Esophagus (tissue), 2 donors: Measurements from ENCODE around the gene SHC2. TPM values are rescaled to one million over a fixed set of nuclear protein-coding genes. Genes with fewer than 3 reads are reported as not detected.

ENCODE experiments used
- H3K27ac ChIP-seq, 2 donors: one replicate each; pipeline ENCODE4 v1.5.1; 2013; ENCODE audit warnings: low read depth in 2 of 2, mild to moderate bottlenecking in 2 of 2, inconsistent platforms in 1 of 2, low read length in 1 of 2, moderate library complexity in 1 of 2
- H3K27me3 ChIP-seq, 2 donors: one replicate each; pipeline ENCODE4 v1.6.1; 2013; ENCODE audit warnings: low read length in 2 of 2, control low read depth in 1 of 2, mild to moderate bottlenecking in 1 of 2; ENCODE audit not compliant: insufficient read depth in 2 of 2, control insufficient read depth in 1 of 2
- H3K36me3 ChIP-seq, 2 donors: one replicate each; pipeline ENCODE4 v1.6.1; 2013; ENCODE audit warnings: low read length in 1 of 2; ENCODE audit not compliant: control insufficient read depth in 2 of 2, insufficient read depth in 2 of 2
- H3K4me1 ChIP-seq, 2 donors: one replicate each; pipeline ENCODE4 v1.6.1; 2013; ENCODE audit warnings: low read length in 1 of 2; ENCODE audit not compliant: control insufficient read depth in 2 of 2, insufficient read depth in 2 of 2
- H3K4me3 ChIP-seq, 2 donors: one replicate each; pipeline ENCODE4 v1.5.1; 2013; ENCODE audit warnings: low read length in 2 of 2, mild to moderate bottlenecking in 2 of 2, low read depth in 1 of 2, moderate library complexity in 1 of 2
- H3K9me3 ChIP-seq, 2 donors: one replicate each; pipeline ENCODE4 v1.6.1; 2013; ENCODE audit warnings: mild to moderate bottlenecking in 2 of 2, low read depth in 1 of 2, low read length in 1 of 2, moderate library complexity in 1 of 2; ENCODE audit not compliant: control insufficient read depth in 2 of 2, insufficient read depth in 1 of 2
- WGBS, 2 donors: extraction: QIAGEN DNeasy Blood & Tissue Kit; methylation state at CpG; one replicate each; pipeline ENCODE4 v1.1.7; 2013; 5-methylcytosine and 5-hydroxymethylcytosine counted together
- polyA plus RNA-seq, 2 donors: library from polyadenylated mRNA; stranded (reverse); fragments of 200-250 nt; gene quantifications; one replicate each; pipeline ENCODE4 v1.2.3, GENCODE V29; 2013
- donor health status: healthy with polysubstance abuse.
- donor health status: Bipolar disorder and iron deficiency.

The SHC2 gene
- polyA plus RNA-seq, 2 donors, result 3.0 to 5.3 TPM

- Histone ChIP-seq H3K27me3 (peaks cover 0 to 7% of the 10 kb centered on the region in 2 donors), H3K9me3 (no peaks in the 10 kb centered on the region), H3K4me1 (no peaks in the 10 kb centered on the region), H3K4me3 (no peak overlapping the region), H3K27ac (no peak overlapping the region), H3K36me3 (no peaks in the 10 kb centered on the region)
- WGBS, 2 donors, result 63 to 69% methylated on average over 38 of the region's 38 CpGs
Observed at GRCh38 chr19:403221-404027, 57.4 kb downstream of the SHC2 start.

DNA sequence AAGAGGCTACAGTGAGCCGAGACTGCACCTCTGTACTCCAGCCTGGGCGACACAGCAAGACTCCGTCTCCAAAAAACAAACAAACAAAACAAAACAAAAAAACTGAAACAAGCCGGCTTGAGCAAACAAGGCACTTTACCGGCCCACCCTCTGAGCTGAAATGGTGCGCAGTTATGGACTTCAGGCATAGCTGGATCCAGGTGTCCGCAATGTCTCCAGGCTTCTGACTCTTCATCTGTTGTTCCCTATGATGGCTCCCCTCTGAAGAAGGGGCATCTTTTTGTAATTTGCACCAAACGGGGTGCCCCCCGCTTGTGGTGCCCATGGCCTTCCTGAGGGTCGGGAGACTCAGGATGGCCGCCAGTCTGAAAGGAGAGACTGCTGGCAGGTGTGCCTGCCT is 58.0 kb downstream of the SHC2 start:
- no peaks in the 10 kb centered on the region for H3K9me3 ChIP-seq
- no peaks in the 10 kb centered on the region for H3K36me3 ChIP-seq
- H3K27ac ChIP-seq, result no peak overlapping the region
- no peak overlapping the region for H3K4me3 ChIP-seq
- peaks cover 0 to 5% of the 10 kb centered on the region in 2 donors for H3K27me3 ChIP-seq
- WGBS, 2 donors, result 85 to 90% methylated on average over 11 of the region's 11 CpGs
- H3K4me1 ChIP-seq, result no peaks in the 10 kb centered on the region

- no peaks in the 10 kb centered on the region for H3K4me1 ChIP-seq
- no peaks in the 10 kb centered on the region for H3K9me3 ChIP-seq
- no peaks in the 10 kb centered on the region for H3K36me3 ChIP-seq
- no peak overlapping the region for H3K27ac ChIP-seq
- H3K27me3 ChIP-seq, result peaks cover 0 to 3% of the 10 kb centered on the region in 2 donors
- 21 to 26% methylated on average over 38 of the region's 38 CpGs for WGBS, 2 donors
- no peak overlapping the region for H3K4me3 ChIP-seq
Observed at GRCh38 chr19:401866-402511, 58.8 kb downstream of the SHC2 start.

DNA sequence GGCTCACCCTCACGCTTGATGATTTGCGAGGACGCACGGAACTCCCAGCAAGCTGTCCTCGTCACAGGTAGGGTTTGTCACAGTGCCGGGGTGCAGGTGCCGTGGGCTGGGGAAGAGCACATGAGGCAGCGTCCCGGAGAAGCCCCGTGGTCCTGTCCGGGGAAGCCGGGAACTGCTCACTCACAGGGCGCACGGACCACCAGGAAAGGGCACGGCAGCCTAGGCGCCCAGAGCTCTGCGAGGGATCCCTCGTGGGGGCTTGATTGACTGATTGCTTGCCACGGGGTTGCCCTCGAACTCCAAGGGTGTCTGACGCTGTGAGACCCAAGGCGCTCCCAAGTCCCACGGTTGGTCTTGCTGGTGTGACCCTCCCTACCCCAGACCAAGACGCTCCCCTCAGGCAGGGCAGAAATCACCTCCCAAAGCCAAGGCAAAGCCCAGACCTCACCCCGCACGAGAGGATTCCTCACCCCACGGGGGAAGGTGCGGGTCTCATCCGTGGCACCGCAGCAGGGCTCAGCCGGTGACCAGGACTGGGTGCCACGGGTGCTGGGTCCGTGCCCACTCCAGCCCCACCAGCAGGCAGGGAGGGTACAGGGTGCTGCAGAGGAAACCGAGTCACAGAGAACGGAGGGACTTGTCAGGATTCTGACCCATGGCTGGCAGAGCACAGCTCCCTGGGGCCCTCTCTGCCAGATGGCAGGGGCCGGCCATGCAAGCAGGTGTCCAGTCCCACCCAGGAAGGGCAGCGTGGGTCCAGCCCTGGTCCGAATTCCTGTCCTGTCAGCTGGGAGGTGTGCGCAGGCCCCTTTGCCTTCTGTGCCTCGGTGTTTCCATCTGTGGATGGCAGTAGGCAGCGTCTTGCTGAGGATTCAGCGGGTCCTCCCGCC is 59.6 kb downstream of the SHC2 start:
- H3K36me3 ChIP-seq, result no peaks in the 10 kb centered on the region
- no peak overlapping the region for H3K4me3 ChIP-seq
- no peak overlapping the region for H3K27ac ChIP-seq
- no peaks in the 10 kb centered on the region for H3K27me3 ChIP-seq
- no peaks in the 10 kb centered on the region for H3K9me3 ChIP-seq
- H3K4me1 ChIP-seq, result no peaks in the 10 kb centered on the region
- WGBS, 2 donors, result 81 to 84% methylated on average over 43 of the region's 43 CpGs

DNA sequence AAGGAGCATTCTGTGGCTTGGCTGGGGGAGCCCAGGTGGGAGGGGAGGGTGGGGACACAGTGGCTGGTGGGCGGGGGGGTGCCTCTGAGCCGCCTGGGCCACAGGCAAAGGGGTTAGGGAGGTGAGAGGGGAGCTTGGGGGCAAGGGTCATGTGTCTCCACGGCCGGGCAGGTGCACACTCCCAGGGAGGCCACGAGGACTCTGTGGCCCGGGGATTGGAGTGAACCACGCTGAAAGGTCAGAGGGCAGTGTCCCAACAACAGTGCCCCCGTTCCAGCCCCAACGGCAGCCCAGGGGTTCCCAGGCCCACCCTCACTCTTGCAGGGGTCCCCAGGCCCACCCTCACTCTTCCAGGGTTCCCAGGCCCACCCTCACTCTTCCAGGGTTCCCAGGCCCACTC is 61.5 kb downstream of the SHC2 start:
- no peak overlapping the region for H3K27ac ChIP-seq
- no peaks in the 10 kb centered on the region for H3K27me3 ChIP-seq
- H3K4me3 ChIP-seq, result no peak overlapping the region
- 66 to 78% methylated on average over 9 of the region's 9 CpGs for WGBS, 2 donors
- no peaks in the 10 kb centered on the region for H3K4me1 ChIP-seq
- peaks cover 0 to 4% of the 10 kb centered on the region in 2 donors for H3K9me3 ChIP-seq
- H3K36me3 ChIP-seq, result no peaks in the 10 kb centered on the region

GRCh38 chr19:398719-399118 is 62.1 kb downstream of the SHC2 start:
- H3K9me3 ChIP-seq, result peaks cover 0 to 4% of the 10 kb centered on the region in 2 donors
- WGBS, 2 donors, result 76 to 79% methylated on average over 17 of the region's 17 CpGs
- H3K4me1 ChIP-seq, result no peaks in the 10 kb centered on the region
- H3K4me3 ChIP-seq, result no peak overlapping the region
- H3K27me3 ChIP-seq, result no peaks in the 10 kb centered on the region
- no peak overlapping the region for H3K27ac ChIP-seq
- no peaks in the 10 kb centered on the region for H3K36me3 ChIP-seq

- WGBS, 2 donors, result 91% methylated on average over 31 of the region's 31 CpGs
- H3K36me3 ChIP-seq, result no peaks in the 10 kb centered on the region
Observed at GRCh38 chr19:397941-398706, 62.7 kb downstream of the SHC2 start.

DNA sequence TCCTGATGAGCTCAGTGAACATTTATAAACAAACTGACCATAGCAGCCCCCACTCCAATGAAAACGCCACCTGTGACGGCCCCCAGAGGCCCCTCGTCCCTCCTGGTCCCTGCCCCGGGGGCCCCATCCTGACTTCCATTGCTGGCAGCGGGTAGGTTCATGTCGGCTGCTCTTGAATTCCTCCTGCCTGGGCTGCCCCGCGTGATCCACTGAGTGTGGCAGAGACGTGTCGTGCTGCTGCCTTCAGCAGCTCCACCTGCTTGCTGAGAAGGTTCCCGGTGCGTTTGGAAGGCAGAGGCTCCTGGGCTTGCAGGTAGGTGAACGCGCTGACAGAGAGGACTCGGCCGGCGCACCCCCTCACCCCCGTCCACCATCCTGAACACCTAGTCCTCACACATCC is 63.5 kb downstream of the SHC2 start:
- 57 to 64% methylated on average over 18 of the region's 18 CpGs for WGBS, 2 donors

More at GRCh38 chr19:397941-398706, 62.7 kb downstream of the SHC2 start:
- H3K27ac ChIP-seq, result no peak overlapping the region
- no peaks in the 10 kb centered on the region for H3K4me1 ChIP-seq
- H3K4me3 ChIP-seq, result no peak overlapping the region
- H3K27me3 ChIP-seq, result no peaks in the 10 kb centered on the region
- H3K9me3 ChIP-seq, result peaks cover 0 to 4% of the 10 kb centered on the region in 2 donors

DNA sequence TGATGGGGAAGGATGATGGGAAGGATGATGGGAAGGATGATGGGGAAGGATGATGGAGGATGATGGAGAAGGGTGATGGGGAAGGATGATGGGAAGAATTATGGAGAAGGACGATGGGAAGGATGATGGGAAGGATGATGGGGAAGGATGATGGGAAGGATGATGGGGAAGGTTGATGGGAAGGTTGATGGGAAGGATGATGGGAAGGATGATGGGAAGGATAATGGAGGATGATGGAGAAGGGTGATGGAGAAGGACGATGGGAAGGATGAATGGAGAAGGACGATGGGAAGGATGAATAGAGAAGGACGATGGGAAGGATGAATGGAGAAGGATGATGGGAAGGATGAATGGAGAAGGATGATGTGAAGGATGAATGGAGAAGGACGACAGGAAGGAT is 65.4 kb downstream of the SHC2 start:
- Histone ChIP-seq H3K27ac (no peak overlapping the region), H3K36me3 (no peaks in the 10 kb centered on the region), H3K4me1 (no peaks in the 10 kb centered on the region), H3K27me3 (no peaks in the 10 kb centered on the region), H3K9me3 (peaks cover 0 to 4% of the 10 kb centered on the region in 2 donors), H3K4me3 (no peak overlapping the region)
- WGBS, 2 donors, result 88 to 93% methylated on average over 5 of the region's 5 CpGs

More for the DNA sequence above, 63.5 kb downstream of the SHC2 start:
- H3K9me3 ChIP-seq, result peaks cover 0 to 4% of the 10 kb centered on the region in 2 donors
- no peak overlapping the region for H3K27ac ChIP-seq
- no peak overlapping the region for H3K4me3 ChIP-seq
- no peaks in the 10 kb centered on the region for H3K27me3 ChIP-seq
- H3K36me3 ChIP-seq, result no peaks in the 10 kb centered on the region
- H3K4me1 ChIP-seq, result no peaks in the 10 kb centered on the region
